K562 (cell line): ENCODE results near the gene RIMS3. TPM values are rescaled to one million over a fixed set of nuclear protein-coding genes. Genes with fewer than 3 reads are reported as not detected.
A peak's percentile ranks its signal among the peaks of the same experiment; 100 is the strongest.

Experiments used
- HDAC3 ChIP-seq: fragments of 450-650 bp; IDR thresholded peaks from 2 replicates; pipeline ENCODE4 v1.6.1; 2018; ENCODE audit warnings: borderline replicate concordance, mild to moderate bottlenecking, moderate library complexity; ENCODE audit not compliant: partially characterized antibody
- JUND ChIP-seq, 2 experiments: IDR thresholded peaks; 2 replicates in 1 of 2; 3 replicates in 1 of 2; pipeline ENCODE4 v1.6.1; 2011; ENCODE audit warnings: borderline replicate concordance in 2 of 2, low read depth in 2 of 2, low read length in 2 of 2, improper control_type of control experiment in 1 of 2, missing biosample characterization in 1 of 2, missing genetic modification characterization in 1 of 2, missing genetic modification reagents in 1 of 2
- ZNF124 ChIP-seq: sonication (generic); formaldehyde crosslinking; IDR thresholded peaks from 2 replicates; pipeline ENCODE4 v1.8.1; 2022; ENCODE audit warnings: missing genetic modification reagents
- polyA plus RNA-seq, 8 experiments: library from polyadenylated mRNA; depleted of rRNA in 4 of 8; stranded (reverse) in 5 of 8; unstranded in 3 of 8; fragments of >200 nt; fragmentation: Nextera tagmentation in 2 of 8; fragmentation: Illumina TruSeq in 1 of 8; extraction: Ambion mirVana in 2 of 8; extraction: Trizol in 1 of 8; gene quantifications; 2 replicates each; pipeline versions ENCODE4 v1.2.1 to v1.2.3, GENCODE V29; 2011 to 2014; ENCODE audit warnings: inconsistent platforms in 1 of 8, missing spikeins in 1 of 8
- total RNA-seq, 7 experiments: library from RNA; depleted of rRNA in 6 of 7; stranded (reverse); fragments of >200 nt in 6 of 7; fragmentation: Illumina TruSeq in 2 of 7; extraction: Trizol in 2 of 7; gene quantifications; 2 replicates each; pipeline versions ENCODE4 v1.2.1 to v1.2.3, GENCODE V29; 2011 to 2021; ENCODE audit warnings: low replicate concordance in 1 of 7
- TF ChIP-seq, protein P1 (sequence below): fragments of 150-350 bp; conservative IDR thresholded peaks from 2 replicates; pipeline ENCODE4 v1.6.1; 2014; ENCODE audit warnings: low read length
- TF ChIP-seq, protein P2 (sequence below): fragments of 450-650 bp; IDR thresholded peaks from 2 replicates; pipeline ENCODE4 v1.6.1; 2016; ENCODE audit warnings: low read depth
- TF ChIP-seq, protein P3 (sequence below), 2 experiments: fragments of 200-800 bp in 1 of 2; sonication (Bioruptor generic) in 1 of 2; sonication (generic) in 1 of 2; formaldehyde crosslinking in 1 of 2; IDR thresholded peaks in 1 of 2; conservative IDR thresholded peaks in 1 of 2; 2 replicates each; pipeline versions ENCODE4 v1.5.0 to v1.6.1; 2016 to 2020; ENCODE audit warnings: missing compliant biosample characterization in 1 of 2, missing genetic modification characterization in 1 of 2, missing genetic modification reagents in 1 of 2
- TF ChIP-seq, protein P4 (sequence below): fragments of 450-650 bp; IDR thresholded peaks from 2 replicates; pipeline ENCODE4 v1.6.1; 2017; ENCODE audit warnings: mild to moderate bottlenecking, moderate library complexity
- TF ChIP-seq, protein P5 (sequence below): conservative IDR thresholded peaks from 2 replicates; pipeline ENCODE4 v1.6.1; 2011; ENCODE audit warnings: low read depth, mild to moderate bottlenecking, low read length; ENCODE audit not compliant: control insufficient read depth

The RIMS3 gene
- total and polyA plus RNA-seq, 9 of the 15 experiments (the other 6 are each of a cell fraction or from before 2014, with no cell fraction given) = 0.06 to 1.2 (median 0.59) TPM

DNA sequence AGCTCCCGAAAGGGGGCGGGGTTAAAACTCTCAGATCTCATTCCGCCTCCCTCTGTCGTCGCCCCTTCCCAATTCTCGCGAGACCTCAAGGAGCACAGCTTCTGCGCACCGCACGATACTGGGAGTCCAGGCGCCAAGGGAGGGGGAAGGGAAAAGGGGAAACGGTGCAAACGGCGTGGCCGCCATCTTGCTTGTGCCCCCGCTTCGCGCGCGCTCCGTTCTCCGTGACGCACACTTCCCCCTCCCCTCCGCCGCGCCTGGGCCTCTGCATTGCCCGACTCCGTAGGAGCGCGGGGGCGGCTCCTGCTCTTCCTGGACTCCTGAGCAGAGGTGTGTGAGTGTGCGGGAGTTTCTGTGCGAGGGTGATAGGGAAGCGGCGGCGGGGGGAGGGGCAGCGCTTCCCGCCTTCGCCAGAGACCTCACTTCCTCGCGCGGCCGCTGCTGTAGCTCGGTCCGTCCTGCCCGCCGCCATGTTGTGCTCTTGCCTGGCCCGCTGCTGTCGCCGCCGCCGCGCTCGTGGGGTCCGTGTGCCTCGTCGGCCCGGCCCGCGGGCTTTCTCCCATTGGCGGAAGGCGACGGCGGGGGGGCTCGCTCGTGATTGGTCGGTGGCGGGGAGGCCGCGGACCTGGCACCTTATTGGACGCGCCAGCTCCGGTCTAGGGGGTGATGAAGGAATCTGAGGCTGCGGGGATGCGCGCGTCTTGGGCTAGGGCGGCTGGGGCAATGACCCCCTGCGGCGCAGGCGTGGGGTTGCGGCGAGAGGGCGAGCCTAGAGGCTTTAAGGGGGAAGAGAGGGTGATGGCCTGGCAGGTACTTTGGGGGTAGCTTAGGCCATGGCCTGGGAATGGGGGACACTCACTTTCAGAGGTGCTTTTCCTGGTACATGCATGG, 26.3 kb upstream of the RIMS3 start, which contains the start of gene NFYC (continued):
- TF ChIP-seq, protein P1, sequence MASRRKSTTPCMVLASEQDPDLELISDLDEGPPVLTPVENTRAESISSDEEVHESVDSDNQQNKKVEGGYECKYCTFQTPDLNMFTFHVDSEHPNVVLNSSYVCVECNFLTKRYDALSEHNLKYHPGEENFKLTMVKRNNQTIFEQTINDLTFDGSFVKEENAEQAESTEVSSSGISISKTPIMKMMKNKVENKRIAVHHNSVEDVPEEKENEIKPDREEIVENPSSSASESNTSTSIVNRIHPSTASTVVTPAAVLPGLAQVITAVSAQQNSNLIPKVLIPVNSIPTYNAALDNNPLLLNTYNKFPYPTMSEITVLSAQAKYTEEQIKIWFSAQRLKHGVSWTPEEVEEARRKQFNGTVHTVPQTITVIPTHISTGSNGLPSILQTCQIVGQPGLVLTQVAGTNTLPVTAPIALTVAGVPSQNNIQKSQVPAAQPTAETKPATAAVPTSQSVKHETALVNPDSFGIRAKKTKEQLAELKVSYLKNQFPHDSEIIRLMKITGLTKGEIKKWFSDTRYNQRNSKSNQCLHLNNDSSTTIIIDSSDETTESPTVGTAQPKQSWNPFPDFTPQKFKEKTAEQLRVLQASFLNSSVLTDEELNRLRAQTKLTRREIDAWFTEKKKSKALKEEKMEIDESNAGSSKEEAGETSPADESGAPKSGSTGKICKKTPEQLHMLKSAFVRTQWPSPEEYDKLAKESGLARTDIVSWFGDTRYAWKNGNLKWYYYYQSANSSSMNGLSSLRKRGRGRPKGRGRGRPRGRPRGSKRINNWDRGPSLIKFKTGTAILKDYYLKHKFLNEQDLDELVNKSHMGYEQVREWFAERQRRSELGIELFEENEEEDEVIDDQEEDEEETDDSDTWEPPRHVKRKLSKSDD = peak; percentile 96
- TF ChIP-seq, protein P2, sequence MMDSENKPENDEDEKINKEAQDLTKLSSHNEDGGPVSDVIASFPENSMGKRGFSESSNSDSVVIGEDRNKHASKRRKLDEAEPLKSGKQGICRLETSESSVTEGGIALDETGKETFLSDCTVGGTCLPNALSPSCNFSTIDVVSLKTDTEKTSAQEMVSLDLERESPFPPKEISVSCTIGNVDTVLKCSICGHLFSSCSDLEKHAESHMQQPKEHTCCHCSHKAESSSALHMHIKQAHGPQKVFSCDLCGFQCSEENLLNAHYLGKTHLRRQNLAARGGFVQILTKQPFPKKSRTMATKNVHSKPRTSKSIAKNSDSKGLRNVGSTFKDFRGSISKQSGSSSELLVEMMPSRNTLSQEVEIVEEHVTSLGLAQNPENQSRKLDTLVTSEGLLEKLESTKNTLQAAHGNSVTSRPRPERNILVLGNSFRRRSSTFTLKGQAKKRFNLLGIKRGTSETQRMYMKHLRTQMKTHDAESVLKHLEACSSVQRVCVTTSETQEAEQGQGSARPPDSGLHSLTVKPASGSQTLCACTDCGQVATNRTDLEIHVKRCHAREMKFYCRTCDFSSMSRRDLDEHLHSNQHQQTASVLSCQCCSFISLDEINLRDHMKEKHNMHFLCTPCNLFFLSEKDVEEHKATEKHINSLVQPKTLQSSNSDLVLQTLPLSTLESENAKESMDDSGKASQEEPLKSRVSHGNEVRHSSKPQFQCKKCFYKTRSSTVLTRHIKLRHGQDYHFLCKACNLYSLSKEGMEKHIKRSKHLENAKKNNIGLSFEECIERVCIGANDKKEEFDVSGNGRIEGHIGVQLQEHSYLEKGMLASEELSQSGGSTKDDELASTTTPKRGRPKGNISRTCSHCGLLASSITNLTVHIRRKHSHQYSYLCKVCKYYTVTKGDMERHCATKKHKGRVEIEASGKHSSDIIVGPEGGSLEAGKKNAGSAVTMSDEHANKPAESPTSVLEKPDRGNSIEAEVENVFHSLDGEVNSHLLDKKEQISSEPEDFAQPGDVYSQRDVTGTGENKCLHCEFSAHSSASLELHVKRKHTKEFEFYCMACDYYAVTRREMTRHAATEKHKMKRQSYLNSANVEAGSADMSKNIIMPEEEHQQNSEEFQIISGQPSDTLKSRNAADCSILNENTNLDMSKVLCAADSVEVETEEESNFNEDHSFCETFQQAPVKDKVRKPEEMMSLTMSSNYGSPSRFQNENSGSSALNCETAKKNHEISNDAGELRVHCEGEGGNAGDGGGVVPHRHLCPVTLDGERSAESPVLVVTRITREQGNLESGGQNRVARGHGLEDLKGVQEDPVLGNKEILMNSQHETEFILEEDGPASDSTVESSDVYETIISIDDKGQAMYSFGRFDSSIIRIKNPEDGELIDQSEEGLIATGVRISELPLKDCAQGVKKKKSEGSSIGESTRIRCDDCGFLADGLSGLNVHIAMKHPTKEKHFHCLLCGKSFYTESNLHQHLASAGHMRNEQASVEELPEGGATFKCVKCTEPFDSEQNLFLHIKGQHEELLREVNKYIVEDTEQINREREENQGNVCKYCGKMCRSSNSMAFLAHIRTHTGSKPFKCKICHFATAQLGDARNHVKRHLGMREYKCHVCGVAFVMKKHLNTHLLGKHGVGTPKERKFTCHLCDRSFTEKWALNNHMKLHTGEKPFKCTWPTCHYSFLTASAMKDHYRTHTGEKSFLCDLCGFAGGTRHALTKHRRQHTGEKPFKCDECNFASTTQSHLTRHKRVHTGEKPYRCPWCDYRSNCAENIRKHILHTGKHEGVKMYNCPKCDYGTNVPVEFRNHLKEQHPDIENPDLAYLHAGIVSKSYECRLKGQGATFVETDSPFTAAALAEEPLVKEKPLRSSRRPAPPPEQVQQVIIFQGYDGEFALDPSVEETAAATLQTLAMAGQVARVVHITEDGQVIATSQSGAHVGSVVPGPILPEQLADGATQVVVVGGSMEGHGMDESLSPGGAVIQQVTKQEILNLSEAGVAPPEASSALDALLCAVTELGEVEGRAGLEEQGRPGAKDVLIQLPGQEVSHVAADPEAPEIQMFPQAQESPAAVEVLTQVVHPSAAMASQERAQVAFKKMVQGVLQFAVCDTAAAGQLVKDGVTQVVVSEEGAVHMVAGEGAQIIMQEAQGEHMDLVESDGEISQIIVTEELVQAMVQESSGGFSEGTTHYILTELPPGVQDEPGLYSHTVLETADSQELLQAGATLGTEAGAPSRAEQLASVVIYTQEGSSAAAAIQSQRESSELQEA = peak; percentile 31; the same call in 1 of the 2 replicates
- TF ChIP-seq, protein P3, sequence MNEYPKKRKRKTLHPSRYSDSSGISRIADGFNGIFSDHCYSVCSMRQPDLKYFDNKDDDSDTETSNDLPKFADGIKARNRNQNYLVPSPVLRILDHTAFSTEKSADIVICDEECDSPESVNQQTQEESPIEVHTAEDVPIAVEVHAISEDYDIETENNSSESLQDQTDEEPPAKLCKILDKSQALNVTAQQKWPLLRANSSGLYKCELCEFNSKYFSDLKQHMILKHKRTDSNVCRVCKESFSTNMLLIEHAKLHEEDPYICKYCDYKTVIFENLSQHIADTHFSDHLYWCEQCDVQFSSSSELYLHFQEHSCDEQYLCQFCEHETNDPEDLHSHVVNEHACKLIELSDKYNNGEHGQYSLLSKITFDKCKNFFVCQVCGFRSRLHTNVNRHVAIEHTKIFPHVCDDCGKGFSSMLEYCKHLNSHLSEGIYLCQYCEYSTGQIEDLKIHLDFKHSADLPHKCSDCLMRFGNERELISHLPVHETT (CRISPR knock-in tag; conservative IDR thresholded peaks at IDR 0.05 in 1 of 2, IDR thresholded peaks at IDR 0.05 in 1 of 2) = peak in 1 of 2 experiments; percentile 99; a peak in 2 of 4 replicates
- TF ChIP-seq, protein P4, sequence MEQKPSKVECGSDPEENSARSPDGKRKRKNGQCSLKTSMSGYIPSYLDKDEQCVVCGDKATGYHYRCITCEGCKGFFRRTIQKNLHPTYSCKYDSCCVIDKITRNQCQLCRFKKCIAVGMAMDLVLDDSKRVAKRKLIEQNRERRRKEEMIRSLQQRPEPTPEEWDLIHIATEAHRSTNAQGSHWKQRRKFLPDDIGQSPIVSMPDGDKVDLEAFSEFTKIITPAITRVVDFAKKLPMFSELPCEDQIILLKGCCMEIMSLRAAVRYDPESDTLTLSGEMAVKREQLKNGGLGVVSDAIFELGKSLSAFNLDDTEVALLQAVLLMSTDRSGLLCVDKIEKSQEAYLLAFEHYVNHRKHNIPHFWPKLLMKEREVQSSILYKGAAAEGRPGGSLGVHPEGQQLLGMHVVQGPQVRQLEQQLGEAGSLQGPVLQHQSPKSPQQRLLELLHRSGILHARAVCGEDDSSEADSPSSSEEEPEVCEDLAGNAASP = no peak
- TF ChIP-seq ZNF124 (no peak), JUND (IDR thresholded peaks at IDR 0.05; ENCODE audit: borderline replicate concordance, low read depth, low read length) (peak; percentile 58; the same call in 1 of the 2 replicates), JUND (tag; IDR thresholded peaks at IDR 0.05; ENCODE audit: borderline replicate concordance, low read depth, low read length) (no peak; the same call in 2 of the 3 replicates), HDAC3 (peak; percentile 51)
- TF ChIP-seq, protein P5, sequence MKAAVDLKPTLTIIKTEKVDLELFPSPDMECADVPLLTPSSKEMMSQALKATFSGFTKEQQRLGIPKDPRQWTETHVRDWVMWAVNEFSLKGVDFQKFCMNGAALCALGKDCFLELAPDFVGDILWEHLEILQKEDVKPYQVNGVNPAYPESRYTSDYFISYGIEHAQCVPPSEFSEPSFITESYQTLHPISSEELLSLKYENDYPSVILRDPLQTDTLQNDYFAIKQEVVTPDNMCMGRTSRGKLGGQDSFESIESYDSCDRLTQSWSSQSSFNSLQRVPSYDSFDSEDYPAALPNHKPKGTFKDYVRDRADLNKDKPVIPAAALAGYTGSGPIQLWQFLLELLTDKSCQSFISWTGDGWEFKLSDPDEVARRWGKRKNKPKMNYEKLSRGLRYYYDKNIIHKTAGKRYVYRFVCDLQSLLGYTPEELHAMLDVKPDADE = peak; percentile 59
